ENCODE measurements around the gene ZDHHC8. TPM values are rescaled to one million over a fixed set of nuclear protein-coding genes. Genes with fewer than 3 reads are reported as not detected.

The ZDHHC8 gene
- total and polyA plus RNA-seq, 10 donors = 12.7 to 71.5 (median 33.6) TPM

DNA sequence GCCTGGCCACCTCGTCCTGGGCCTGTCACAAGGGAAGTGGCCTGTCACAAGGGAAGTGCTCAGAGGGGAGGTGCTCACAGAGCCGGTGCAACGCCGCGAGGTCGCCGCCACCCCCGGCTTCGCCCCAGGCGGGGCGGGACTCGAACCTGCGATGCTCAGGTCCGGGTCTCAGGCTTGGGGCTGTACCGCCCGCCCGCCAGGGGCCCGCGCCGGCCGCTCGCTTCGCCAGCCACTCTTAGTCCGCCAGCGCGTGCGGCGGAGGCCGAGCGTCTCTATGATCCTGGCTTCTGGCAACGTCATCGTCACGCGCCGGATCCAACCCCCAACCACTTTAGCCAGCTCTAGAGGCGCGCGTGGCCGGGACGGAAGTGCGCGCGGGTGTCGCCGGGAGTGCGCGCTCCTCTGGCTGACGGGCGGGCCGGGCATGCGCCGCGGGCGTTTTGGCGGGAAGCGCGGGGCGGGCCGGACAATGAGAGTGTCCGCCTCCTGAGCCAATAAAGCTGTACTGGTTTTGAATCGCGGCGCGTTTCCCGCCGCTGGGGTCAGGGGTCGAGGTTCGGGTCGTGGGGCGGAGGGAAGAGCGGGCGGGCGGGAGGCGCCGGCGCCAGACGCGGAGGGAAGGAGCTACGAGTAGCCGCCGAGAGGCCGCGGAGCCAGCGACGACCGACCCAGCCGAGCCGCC lies 14.5 kb upstream of the ZDHHC8 start, which contains the start of gene TRMT2A:
Gene TRMT2A (minus strand): TSS at position 276 of the 682 bp plus-strand sequence. CDS start 320 bp downstream, outside the sequence.
- intact Hi-C loops (cut with DNase I; ENCODE audit: low total_unique reads) = no loop called here
- Histone ChIP-seq H3K36me3 (peaks cover 0 to 74% (median 64%) of the 10 kb centered on the region in 6 donors), H3K9me3 (no peaks in the 10 kb centered on the region), H3K4me3 (peak within 1 kb of the TSS; percentile 80 to 93 (median 86)), H3K27me3 (replicated peaks in 1 of 7) (no peaks in the 10 kb centered on the region), H3K4me1 (peaks cover 26 to 93% (median 80%) of the 10 kb centered on the region in 6 donors), H3K27ac (peak within 1 kb of the TSS; percentile 85 to 93 (median 91))
- TF ChIP-seq POLR2A (IDR thresholded peaks at IDR 0.05) (peak in 1 of 3 donors; percentile 68), POLR2AphosphoS5 (IDR thresholded peaks at IDR 0.05) (peak; percentile 89 to 93 (median 93))
- TF ChIP-seq, protein P1, sequence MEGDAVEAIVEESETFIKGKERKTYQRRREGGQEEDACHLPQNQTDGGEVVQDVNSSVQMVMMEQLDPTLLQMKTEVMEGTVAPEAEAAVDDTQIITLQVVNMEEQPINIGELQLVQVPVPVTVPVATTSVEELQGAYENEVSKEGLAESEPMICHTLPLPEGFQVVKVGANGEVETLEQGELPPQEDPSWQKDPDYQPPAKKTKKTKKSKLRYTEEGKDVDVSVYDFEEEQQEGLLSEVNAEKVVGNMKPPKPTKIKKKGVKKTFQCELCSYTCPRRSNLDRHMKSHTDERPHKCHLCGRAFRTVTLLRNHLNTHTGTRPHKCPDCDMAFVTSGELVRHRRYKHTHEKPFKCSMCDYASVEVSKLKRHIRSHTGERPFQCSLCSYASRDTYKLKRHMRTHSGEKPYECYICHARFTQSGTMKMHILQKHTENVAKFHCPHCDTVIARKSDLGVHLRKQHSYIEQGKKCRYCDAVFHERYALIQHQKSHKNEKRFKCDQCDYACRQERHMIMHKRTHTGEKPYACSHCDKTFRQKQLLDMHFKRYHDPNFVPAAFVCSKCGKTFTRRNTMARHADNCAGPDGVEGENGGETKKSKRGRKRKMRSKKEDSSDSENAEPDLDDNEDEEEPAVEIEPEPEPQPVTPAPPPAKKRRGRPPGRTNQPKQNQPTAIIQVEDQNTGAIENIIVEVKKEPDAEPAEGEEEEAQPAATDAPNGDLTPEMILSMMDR (IDR thresholded peaks at IDR 0.05 in 8 of 11, conservative IDR thresholded peaks at IDR 0.05 in 3 of 11) = peak in 5 of 11 experiments; percentile 11 to 58 (median 42)
- 0 to 1% (median 0%) methylated on average over 3 to 88 of the region's 88 CpGs for WGBS, 5 donors
- DNase-seq = peak; percentile 100

DNA sequence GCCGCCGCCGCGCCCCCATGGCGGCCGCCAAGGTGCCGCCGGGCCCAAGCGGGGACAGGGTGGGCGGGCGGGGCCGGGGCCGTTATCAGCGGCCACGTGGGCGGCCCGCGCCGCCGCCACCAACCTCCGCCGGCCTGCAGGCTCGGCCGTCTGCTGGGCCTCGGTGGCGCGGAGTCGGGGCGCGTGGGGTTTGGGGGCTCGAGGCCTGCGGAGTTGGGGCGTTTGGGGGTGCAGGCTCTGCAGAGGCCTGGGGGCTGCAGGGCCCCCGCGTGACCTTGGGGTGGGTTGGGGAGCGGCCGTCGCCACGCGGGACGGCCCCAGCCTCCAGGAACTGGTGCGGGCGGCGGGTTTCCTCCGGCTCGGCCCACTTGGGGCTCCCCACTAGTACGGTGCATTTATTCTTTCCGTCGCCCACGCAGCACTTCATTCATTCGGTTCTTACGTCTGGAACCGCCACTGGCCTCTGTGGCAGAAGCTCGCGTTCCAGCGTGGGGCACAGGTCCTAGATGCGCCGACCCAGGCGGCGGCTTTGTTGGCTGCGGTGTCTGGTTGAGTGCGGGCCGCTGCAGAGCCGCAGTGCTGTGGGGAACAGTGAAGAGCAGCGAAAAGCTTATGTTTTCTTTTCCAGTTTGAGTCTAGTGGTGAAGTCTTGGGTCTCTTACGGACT lies 13.8 kb upstream of the ZDHHC8 start:
- Histone ChIP-seq H3K9me3 (no peaks in the 10 kb centered on the region), H3K4me3 (peak overlapping the region; percentile 80 to 93 (median 86)), H3K27ac (peak overlapping the region; percentile 85 to 93 (median 91)), H3K36me3 (peaks cover 0 to 71% (median 61%) of the 10 kb centered on the region in 6 donors), H3K27me3 (replicated peaks in 1 of 7) (no peaks in the 10 kb centered on the region), H3K4me1 (peaks cover 23 to 90% (median 75%) of the 10 kb centered on the region in 6 donors)
- peak; percentile 92 for DNase-seq
- TF ChIP-seq, protein P1 (IDR thresholded peaks at IDR 0.05 in 8 of 11, conservative IDR thresholded peaks at IDR 0.05 in 3 of 11) = no peak
- TF ChIP-seq POLR2AphosphoS5 (IDR thresholded peaks at IDR 0.05) = no peak
- TF ChIP-seq POLR2A (IDR thresholded peaks at IDR 0.05) = no peak
- 0 to 1% (median 0%) methylated on average over 35 to 66 of the region's 66 CpGs for WGBS, 5 donors
- intact Hi-C loops (cut with DNase I; ENCODE audit: low total_unique reads) = no loop called here

DNA sequence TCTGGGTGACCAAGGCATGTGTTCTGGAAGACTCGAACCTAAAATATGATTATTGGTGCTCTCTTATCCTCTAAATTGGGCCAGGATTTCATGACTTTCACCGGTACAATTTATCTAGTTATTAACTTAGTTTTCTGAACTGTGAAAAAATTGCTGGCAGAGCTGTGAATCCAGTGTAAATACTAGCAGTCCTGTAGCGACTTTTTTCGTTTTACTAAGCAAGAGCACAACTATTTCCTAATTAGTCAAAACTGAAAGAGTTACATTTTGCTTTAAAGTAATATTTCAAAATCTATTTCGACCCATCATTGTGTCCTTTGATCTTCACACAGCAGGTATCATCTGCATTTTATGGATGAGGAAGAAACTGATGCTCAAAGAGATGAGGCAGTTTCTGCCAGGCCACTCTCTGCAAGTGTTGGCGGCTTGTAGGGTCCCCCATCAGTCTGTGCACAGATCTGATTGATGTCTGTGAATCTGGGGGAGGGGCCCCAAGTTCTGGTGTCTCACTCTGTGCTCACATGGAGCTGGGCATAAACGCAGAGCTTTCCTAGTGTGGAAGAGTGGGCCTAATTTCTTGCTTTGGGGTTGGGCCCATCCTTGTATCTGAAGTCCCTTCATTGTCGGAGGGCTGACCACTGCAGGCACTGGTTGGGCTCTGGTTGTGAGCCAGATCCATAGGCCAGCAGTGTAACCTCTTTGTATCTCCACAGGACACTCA lies 13.1 kb upstream of the ZDHHC8 start:
- H3K9me3 ChIP-seq = no peaks in the 10 kb centered on the region
- WGBS, 5 donors = 24 to 30% (median 26%) methylated on average over 8 of the region's 8 CpGs
- TF ChIP-seq, protein P1 (IDR thresholded peaks at IDR 0.05 in 8 of 11, conservative IDR thresholded peaks at IDR 0.05 in 3 of 11) = no peak
- no peak for TF ChIP-seq POLR2AphosphoS5 (IDR thresholded peaks at IDR 0.05)
- TF ChIP-seq POLR2A (IDR thresholded peaks at IDR 0.05) = no peak
- peak overlapping the region in 7 of 8 donors; percentile 85 to 93 (median 91) for H3K27ac ChIP-seq
- no peaks in the 10 kb centered on the region for H3K27me3 ChIP-seq (replicated peaks in 1 of 7)
- peak overlapping the region; percentile 80 to 93 (median 86) for H3K4me3 ChIP-seq
- peaks cover 23 to 85% (median 69%) of the 10 kb centered on the region in 6 donors for H3K4me1 ChIP-seq
- peak; percentile 56 for DNase-seq
- H3K36me3 ChIP-seq = peaks cover 0 to 65% (median 54%) of the 10 kb centered on the region in 6 donors
- intact Hi-C loops (cut with DNase I; ENCODE audit: low total_unique reads) = no loop called here
